ENCODE measurements around the gene PRF1. TPM values are rescaled to one million over a fixed set of nuclear protein-coding genes. Genes with fewer than 3 reads are reported as not detected.

Gene PRF1
- polyA plus RNA-seq, 1 donor (not counting 4 experiments of a cell fraction or from before 2014, with no cell fraction given): not detected

- H3K4me1 ChIP-seq (ENCODE audit: control insufficient read depth, extremely low read depth, insufficient read depth, low read length): peaks cover 8% of the 10 kb centered on the region
- DNase-seq (ENCODE audit: low read depth, low spot score): no peak
- no peak for FAIRE-seq
- H3K9me3 ChIP-seq (ENCODE audit: control insufficient read depth, low read depth, low read length): no peaks in the 10 kb centered on the region
- no peaks in the 10 kb centered on the region for H3K36me3 ChIP-seq (ENCODE audit: control insufficient read depth in 2 of 2, extremely low read depth in 1 of 2, insufficient read depth in 2 of 2, low read length in 2 of 2)
- H3K4me2 ChIP-seq (ENCODE audit: control insufficient read depth, extremely low read depth, insufficient read depth, low read depth, low read length): no peak overlapping the region
- H2AFZ ChIP-seq (ENCODE audit: control insufficient read depth, low read length): no peak overlapping the region
- no peaks in the 10 kb centered on the region for H3K79me2 ChIP-seq (ENCODE audit: control insufficient read depth, insufficient read depth, low read length)
- no peak overlapping the region for H3K9ac ChIP-seq (ENCODE audit: control insufficient read depth, extremely low read depth, insufficient read depth, low read length)
- no peaks in the 10 kb centered on the region for H3K9me1 ChIP-seq (ENCODE audit: control insufficient read depth, extremely low read depth, insufficient read depth, low read length)
- dilution Hi-C loops (cut with MboI; ENCODE audit: extremely low pct_ligation_motif_present, low sequenced_read_pairs): no loop called here
- H4K20me1 ChIP-seq (ENCODE audit: control insufficient read depth, extremely low read depth, insufficient read depth, low read length): no peaks in the 10 kb centered on the region
- no peak overlapping the region for H3K4me3 ChIP-seq (ENCODE audit: control insufficient read depth in 2 of 3, extremely low read depth in 1 of 3, insufficient read depth in 2 of 3, low read depth in 1 of 3, low read length in 3 of 3)
- H3K27ac ChIP-seq (ENCODE audit: control insufficient read depth, insufficient read depth, low read length): no peak overlapping the region
- peaks cover 16% of the 10 kb centered on the region for H3K27me3 ChIP-seq (ENCODE audit: control insufficient read depth, extremely low read depth, insufficient read depth, low read length)
- TF ChIP-seq, protein P1, sequence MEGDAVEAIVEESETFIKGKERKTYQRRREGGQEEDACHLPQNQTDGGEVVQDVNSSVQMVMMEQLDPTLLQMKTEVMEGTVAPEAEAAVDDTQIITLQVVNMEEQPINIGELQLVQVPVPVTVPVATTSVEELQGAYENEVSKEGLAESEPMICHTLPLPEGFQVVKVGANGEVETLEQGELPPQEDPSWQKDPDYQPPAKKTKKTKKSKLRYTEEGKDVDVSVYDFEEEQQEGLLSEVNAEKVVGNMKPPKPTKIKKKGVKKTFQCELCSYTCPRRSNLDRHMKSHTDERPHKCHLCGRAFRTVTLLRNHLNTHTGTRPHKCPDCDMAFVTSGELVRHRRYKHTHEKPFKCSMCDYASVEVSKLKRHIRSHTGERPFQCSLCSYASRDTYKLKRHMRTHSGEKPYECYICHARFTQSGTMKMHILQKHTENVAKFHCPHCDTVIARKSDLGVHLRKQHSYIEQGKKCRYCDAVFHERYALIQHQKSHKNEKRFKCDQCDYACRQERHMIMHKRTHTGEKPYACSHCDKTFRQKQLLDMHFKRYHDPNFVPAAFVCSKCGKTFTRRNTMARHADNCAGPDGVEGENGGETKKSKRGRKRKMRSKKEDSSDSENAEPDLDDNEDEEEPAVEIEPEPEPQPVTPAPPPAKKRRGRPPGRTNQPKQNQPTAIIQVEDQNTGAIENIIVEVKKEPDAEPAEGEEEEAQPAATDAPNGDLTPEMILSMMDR (optimal IDR thresholded peaks at IDR 0.05 in 1 of 3, IDR thresholded peaks at IDR 0.05 in 1 of 3, conservative IDR thresholded peaks at IDR 0.05 in 1 of 3; ENCODE audit: extremely low read depth in 1 of 3, insufficient read depth in 2 of 3, low read length in 3 of 3): no peak
- no peak for TF ChIP-seq EZH2 (IDR thresholded peaks at IDR 0.05; ENCODE audit: low read length)
Measured at GRCh38 chr10:70596110-70596798, 6.3 kb downstream of the PRF1 start.

GRCh38 chr10:70595566-70596016, 7.0 kb downstream of the PRF1 start:
- FAIRE-seq (no peak), DNase-seq (ENCODE audit: low read depth, low spot score) (no peak)
- no peaks in the 10 kb centered on the region for H3K9me3 ChIP-seq (ENCODE audit: control insufficient read depth, low read depth, low read length)
- no peaks in the 10 kb centered on the region for H3K9me1 ChIP-seq (ENCODE audit: control insufficient read depth, extremely low read depth, insufficient read depth, low read length)
- H3K27ac ChIP-seq (ENCODE audit: control insufficient read depth, insufficient read depth, low read length): no peak overlapping the region
- TF ChIP-seq, protein P1 (optimal IDR thresholded peaks at IDR 0.05 in 1 of 3, IDR thresholded peaks at IDR 0.05 in 1 of 3, conservative IDR thresholded peaks at IDR 0.05 in 1 of 3; ENCODE audit: extremely low read depth in 1 of 3, insufficient read depth in 2 of 3, low read length in 3 of 3): no peak
- TF ChIP-seq EZH2 (IDR thresholded peaks at IDR 0.05; ENCODE audit: low read length): no peak
- no peak overlapping the region for H3K4me3 ChIP-seq (ENCODE audit: control insufficient read depth in 2 of 3, extremely low read depth in 1 of 3, insufficient read depth in 2 of 3, low read depth in 1 of 3, low read length in 3 of 3)
- H3K4me2 ChIP-seq (ENCODE audit: control insufficient read depth, extremely low read depth, insufficient read depth, low read depth, low read length): no peak overlapping the region
- H3K79me2 ChIP-seq (ENCODE audit: control insufficient read depth, insufficient read depth, low read length): no peaks in the 10 kb centered on the region
- dilution Hi-C loops (cut with MboI; ENCODE audit: extremely low pct_ligation_motif_present, low sequenced_read_pairs): no loop called here
- H3K9ac ChIP-seq (ENCODE audit: control insufficient read depth, extremely low read depth, insufficient read depth, low read length): no peak overlapping the region
- peaks cover 8% of the 10 kb centered on the region for H3K4me1 ChIP-seq (ENCODE audit: control insufficient read depth, extremely low read depth, insufficient read depth, low read length)
- H3K36me3 ChIP-seq (ENCODE audit: control insufficient read depth in 2 of 2, extremely low read depth in 1 of 2, insufficient read depth in 2 of 2, low read length in 2 of 2): no peaks in the 10 kb centered on the region
- no peaks in the 10 kb centered on the region for H4K20me1 ChIP-seq (ENCODE audit: control insufficient read depth, extremely low read depth, insufficient read depth, low read length)
- H3K27me3 ChIP-seq (ENCODE audit: control insufficient read depth, extremely low read depth, insufficient read depth, low read length): peaks cover 23% of the 10 kb centered on the region
- H2AFZ ChIP-seq (ENCODE audit: control insufficient read depth, low read length): no peak overlapping the region

Measured in keratinocyte (primary cell).